ENCODE data around the gene ACSL1.

DNA sequence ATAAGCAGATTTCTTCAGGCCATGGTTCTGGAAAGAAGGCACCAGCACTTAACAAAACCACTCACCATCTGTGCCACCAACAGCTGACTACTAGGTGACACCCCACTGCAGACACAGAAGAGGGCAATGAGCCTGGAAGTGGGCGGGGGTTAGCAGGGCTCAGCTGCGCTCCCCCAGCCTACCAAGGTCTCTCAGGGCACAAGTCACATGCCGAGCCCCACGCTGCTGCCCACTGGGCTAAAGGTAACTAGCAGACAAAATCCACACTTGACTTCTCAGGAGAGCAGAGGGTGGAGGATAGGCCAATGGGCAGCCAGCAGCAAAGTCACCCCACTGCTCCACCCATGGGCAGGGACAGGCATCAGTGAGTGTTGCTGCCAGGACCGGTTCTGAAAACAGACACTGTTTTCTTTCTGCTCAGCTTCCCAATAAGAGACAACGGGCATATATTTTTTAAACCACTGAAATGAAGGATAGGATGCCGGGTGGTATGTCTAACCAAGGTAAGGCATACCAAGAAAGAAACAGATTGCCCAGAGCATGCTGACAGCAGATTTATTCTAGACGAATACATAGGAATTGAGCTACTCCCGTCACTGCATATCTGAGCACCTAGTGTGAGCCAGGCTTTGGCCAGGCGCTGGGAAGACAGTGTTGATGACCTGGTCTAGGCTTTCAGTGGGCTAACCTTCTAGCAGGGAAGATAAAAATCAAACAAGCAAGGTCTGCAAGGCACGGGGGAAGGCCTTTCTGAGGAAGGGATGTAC lies 20.1 kb downstream of the ACSL1 start:
- no peak for TF ChIP-seq CTCF (IDR thresholded peaks at IDR 0.05; ENCODE audit: poor library complexity)
- no peak for TF ChIP-seq EZH2phosphoT487 (IDR thresholded peaks at IDR 0.05; ENCODE audit: low read depth, severe bottlenecking, unreplicated experiment)

Measured in hepatocyte (in vitro differentiated cells).